Loucy (cell line): ENCODE measurements around the gene NXT1.

Experiments
- EZH2phosphoT487 ChIP-seq: fragments of 200-600 bp; IDR thresholded peaks from 2 replicates; pipeline ENCODE4 v1.6.1; 2018; ENCODE audit warnings: antibody characterized with exemption, mild to moderate bottlenecking, moderate library complexity, borderline replicate concordance
- TF ChIP-seq, protein P1 (sequence below): fragments of 200-600 bp; sonication (generic); conservative IDR thresholded peaks from 2 replicates; pipeline ENCODE4 v1.5.1; 2014; ENCODE audit warnings: mild to moderate bottlenecking, antibody characterized with exemption, low read length

DNA sequence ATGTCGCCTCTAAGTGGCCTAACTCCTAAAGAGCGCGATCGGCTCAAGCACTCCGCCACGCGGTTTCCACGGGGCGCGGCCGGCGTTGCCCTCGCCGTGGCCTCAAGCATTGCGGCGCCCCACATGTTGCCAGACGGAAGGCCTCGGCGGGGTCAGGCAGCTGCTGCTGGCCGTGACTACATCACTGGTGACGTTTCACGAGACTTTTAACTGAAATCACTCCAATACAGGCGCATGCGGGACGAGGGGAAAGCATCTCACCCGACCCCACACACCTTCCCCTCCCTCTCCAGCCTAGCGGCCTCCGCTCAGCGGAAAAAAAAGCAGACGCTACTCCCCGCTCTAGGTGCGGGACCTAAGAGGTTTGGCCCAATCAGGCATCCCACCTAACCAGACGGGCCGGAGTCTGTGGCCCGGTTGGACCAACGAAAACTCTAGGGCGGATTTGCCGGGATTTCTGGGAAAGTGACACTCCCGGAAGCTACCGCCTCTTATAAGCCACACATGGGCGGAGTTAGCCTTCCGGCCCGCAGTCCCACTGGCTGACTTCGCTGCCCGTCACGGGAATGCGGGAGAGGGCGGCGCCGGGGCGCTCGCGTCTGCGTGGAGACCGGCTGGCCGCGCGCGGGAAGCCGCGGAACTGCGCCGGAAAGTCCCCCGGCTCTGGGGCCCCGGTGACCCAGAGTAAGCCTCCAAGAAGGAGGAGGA lies at the start of gene NXT1:
- TF ChIP-seq, protein P1, sequence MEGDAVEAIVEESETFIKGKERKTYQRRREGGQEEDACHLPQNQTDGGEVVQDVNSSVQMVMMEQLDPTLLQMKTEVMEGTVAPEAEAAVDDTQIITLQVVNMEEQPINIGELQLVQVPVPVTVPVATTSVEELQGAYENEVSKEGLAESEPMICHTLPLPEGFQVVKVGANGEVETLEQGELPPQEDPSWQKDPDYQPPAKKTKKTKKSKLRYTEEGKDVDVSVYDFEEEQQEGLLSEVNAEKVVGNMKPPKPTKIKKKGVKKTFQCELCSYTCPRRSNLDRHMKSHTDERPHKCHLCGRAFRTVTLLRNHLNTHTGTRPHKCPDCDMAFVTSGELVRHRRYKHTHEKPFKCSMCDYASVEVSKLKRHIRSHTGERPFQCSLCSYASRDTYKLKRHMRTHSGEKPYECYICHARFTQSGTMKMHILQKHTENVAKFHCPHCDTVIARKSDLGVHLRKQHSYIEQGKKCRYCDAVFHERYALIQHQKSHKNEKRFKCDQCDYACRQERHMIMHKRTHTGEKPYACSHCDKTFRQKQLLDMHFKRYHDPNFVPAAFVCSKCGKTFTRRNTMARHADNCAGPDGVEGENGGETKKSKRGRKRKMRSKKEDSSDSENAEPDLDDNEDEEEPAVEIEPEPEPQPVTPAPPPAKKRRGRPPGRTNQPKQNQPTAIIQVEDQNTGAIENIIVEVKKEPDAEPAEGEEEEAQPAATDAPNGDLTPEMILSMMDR: no peak
- TF ChIP-seq EZH2phosphoT487: no peak
